GM18867 (cell line): ENCODE measurements around the gene CANX.
A peak's percentile ranks its signal among the peaks of the same experiment; 100 is the strongest.
"Not testable (repeated sequence)": the region's sequence is repeated elsewhere in the genome, so short reads cannot be mapped to it uniquely, and the experiment has no call there.

Experiments
- ATAC-seq: cut with Tn5 transposase; IDR thresholded peaks from one replicate; pipeline ENCODE4 v1.9.1; 2021; ENCODE audit warnings: mild to moderate bottlenecking, moderate library complexity; ENCODE audit not compliant: unreplicated experiment

Gene CANX

DNA sequence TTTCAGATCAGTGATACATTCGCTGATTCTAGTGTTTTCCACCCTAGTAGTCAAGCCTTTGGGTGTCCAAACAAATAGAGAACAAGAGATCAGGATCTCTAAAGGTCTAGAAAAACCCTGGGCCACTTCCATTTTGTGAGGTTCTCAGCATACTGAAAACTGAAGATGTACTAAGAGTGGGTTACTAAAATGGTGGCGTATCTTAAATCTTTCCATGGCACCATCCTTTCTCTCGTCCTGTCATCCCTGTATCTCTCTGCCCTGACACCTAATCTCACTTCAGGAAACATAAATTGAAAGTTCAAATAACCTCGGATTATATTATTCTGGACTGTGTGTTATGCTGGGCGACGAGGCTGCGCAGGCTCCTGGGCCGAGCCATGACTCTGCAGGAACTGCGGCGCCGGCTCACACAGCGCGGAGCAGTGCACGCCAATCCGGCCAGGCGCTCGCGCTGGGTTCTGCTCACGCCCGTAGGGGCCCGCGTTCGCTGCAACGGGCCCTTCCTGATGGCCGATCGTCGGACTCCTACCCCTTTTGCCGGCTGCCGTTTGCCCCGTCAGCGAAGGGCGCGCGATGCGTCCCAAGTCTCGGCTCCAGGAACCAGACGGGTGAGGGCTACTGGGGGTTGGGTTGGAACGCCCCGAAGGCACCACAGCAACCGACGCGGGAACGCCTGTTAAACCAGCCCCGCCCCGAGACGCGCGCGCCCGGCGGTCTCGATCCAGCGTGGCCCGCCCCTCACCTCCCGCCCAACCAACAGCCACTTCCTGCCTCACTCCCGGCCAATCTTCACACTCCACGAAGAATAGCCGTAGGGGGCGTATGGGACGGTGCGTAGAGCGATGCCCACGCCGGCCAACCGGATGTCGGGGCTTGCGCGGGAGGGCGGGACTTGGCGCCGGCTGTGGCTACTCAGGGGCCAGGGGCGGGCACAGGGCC, 503 bp upstream of the CANX start:
- ATAC-seq = peak; percentile 92

DNA sequence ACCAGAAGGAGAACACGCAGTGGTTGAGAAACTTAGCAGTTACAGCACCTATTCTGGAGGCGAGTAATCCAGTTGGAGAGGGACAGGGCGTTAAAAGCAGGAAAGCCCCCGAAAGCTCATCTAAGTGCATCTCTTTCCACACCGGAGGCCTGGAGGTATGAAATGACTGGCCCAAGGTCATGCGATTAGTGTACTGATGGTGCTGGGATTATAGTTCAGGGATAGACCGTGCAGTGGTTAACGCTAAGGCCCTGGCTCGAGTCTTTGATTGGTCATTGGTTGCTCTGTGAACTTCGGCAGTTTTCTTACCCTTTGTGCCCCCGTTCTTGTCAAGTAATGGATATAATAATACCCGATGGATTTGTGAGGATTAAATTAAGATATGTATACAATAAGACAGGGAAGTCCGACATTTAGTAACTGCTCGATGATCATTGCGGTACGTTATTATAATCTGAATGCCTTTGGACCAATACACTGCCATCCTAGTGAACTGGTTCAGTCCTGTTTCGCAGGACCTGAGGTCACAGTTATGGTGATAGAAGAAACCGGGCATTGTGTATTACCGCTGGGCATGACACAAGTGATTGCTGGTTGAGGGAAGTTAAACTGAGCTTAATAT, 960 bp downstream of the CANX start:
- no peak for ATAC-seq

DNA sequence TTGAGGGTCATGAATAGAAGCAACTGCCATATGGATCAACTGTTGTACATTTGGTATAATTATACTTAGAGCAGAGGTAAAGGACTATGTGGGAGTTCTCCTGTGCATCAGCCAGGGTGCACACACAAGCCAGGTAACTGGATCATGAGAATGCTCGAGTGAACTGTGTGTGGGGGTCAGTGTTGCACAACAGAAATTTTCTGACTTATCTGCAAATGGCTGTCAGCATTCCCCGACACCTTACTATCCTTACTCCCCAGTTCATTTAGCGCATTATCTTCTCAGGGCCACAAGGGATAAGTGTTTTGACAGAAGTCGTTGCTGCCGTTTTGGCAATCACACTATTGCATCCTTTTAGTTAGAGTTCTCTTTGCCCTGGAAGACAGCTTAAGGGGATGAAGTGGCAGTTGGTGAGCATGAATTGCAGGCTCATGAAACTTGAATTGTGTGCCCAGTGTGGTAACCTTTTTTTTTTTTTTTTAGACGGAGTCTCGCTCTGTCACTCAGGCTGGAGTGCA, 1.7 kb downstream of the CANX start:
- ATAC-seq = no peak

DNA sequence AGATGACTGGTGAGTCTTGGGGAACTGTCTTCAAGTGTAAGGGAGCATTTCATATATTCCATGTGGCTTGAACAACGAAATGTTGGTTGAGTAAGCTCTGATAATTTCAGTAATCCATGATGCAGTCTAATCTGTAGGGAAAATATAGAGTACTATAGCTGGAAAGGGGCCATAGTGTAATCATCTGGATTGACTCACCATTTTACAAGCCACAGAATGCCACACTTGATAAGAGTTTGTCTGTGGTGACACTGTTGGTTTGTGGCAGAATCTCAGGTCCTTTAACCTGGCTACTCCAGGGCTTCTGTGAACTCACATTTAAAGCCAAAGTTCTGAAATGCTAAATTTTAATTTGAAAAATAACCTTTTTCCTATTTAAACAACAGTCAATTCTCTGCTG, 17.5 kb downstream of the CANX start:
- no peak for ATAC-seq

DNA sequence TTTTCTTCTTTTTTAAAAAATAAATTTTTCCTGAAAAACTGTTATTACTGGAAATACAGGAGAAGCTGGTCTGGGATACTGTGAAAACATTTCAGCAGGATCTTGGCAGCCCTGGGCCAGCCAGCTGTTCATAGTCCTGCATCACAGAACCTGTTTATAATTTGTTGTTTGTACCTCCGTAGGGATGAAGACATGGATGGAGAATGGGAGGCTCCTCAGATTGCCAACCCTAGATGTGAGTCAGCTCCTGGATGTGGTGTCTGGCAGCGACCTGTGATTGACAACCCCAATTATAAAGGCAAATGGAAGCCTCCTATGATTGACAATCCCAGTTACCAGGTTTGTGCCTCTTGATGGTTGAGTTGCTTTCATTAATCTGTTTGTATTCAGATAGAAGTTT, 21.5 kb downstream of the CANX start:
- ATAC-seq = no peak

DNA sequence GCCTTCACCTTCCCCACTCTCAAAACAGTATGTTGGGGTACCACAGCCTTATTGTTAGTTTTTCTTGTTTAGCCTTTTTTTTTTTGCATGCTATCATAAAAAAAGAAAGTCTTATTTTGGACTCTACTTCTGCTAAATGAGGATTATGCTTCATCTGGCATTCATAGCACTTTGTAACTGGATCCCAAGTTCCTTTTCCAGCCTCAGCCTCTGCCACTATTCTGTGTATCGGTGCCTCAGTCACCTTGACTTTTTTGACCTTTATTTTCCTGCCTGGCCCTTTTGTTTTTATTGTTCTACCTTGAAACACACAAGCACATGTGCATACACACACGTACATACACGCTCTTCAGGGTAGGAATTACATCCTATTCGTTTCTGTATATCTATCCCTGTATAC, 25.4 kb downstream of the CANX start:
- no peak for ATAC-seq

DNA sequence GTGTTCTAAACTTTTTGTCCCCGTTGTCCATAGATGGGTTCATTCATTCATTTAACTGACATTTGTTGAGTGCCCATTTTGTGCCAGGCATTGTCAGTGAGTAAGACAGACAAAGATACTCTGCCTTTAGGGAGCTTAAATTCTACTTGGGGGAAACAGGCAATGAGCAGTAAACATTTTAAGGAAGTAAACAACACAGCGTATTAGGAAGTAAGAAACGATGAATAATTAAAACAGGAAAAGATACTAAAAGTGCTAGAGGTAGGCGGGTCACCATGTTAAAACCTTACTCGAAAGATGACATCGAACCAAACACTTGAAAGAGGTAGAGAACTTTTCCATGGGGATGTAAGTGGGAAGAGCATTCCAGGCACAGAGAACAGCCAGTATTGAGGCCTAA, 28.3 kb downstream of the CANX start:
- ATAC-seq = no peak

DNA sequence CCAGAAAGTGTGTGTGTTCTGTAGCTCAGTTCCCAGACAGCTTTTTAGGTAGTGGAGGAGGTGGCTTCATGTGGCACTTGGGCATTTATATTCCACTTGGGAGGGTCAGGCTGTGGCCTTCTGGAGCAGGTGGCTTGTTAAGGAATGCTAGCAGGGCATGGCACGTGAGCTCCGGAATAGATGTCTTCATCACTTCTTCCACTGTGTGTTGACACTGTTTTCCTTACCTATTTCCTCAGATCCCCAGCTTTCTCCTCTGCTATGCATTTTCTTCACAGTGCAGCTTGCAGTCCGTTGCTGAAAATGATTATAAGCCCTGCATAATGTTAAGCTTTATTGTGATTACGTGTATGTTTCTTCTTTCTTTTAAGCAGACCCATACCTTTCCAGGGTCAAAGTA, 30.5 kb downstream of the CANX start:
- no peak for ATAC-seq

DNA sequence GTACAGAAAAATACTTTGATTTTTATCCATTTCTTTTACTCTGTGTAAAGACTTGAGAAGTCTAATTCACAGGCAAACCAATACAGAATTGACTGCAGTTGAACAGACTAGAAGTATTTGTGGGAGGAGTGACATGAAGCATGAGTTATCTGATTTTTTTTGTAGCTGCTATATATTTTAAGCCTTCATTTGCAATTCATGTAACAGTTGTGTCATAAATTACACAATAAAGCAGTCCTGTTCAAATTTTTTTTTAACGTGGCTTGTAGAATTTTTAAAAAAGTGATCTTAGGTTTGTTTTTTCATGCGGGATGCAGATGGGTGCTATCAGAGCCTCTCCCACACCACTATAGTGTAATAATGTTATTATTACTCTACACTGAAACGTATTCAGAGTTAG, 31.0 kb downstream of the CANX start:
- no peak for ATAC-seq

DNA sequence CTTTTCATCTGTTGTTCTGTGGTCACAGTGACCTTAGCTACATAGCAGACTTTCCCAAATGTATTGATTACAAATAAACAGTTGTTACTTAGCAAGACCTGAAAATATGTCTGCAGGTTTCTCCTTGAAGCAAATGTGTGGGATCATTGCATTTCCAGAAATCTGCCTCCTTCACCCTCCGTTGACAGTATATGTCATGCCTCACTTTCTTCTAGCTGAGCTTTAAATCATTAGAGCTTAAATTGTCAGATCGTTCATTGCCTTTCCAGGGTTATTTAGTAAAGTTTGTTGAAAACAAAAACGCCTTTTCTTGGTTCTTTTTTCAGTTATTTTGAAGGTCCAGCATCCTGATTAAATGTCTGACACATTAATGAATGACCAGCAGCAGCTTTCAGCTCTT, 31.6 kb downstream of the CANX start:
- no peak for ATAC-seq

DNA sequence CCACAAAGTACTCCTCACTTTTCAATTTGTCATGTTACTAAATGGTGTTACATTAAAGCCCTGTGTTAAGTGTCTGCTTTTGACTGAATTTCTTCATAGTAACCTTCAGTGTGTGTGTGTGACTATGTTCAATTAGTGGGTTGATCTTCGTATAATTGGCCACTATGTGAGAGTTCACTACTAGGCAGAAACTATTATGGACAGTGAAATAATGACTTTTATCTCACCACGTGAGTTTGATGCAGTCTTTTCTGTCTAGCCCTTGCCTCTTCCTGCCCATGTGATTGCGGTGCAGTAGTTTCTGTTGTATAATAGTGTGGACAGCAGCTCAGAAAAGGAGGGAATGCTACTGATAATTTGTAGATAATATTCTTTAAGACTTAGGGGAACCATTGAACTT, 32.1 kb downstream of the CANX start:
- no peak for ATAC-seq

DNA sequence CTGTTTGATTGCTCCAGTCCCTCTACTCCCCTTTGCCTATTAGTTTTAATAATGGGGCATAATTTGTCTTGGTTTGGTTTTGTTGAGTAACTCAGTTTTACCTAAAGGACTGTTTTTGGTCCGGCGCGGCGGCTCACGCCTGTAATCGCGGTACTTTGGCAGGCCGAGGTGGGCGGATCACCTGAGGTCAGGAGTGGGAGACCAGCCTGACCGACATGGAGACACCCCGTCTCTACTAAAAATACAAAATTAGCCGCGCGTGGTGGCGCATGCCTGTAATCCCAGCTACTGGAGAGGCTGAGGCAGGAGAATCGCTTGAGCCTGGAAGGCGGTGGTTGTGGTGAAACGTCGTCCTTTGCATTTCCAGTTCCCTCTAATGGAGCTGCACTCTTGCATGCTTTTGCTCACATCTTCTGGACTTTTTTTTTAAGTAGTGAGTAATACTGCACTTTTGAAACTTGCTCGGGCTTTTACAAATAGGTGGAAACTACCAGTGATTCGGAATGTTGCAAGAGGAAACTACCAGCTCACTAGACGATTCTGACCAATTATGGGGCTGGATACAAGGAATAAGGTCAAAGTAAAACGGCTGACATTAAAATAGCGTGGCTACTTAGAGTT, 33.1 kb downstream of the CANX start:
- ATAC-seq = peak; percentile 14

DNA sequence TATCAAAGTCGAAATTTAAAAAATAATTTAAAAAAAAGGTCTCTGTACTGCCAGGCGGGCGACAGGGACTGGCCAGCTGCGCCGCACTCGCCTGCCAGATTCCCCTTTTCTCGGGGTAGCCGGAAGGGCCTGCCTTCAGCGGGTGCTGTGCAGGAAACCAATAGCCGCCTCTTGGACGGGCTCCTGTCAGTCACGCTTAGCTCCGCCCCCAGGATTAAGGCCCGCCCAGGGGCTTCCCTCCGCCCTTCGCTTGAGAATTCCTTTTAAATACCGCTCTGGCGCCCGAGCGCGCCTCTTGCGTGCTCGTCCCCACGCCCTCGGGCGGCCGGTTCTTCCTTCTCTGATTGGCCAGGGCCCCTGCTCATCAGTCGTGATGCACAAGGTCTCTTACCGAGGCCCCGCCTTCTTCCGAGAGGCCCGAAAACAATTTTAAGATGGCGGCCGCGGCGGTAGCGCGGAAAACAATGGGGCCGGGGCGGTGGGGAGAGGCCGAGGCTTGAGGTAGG, 33.7 kb downstream of the CANX start, which contains the start of gene MAML1:
MAML1 (plus strand) TSS at position 411 of the 506 bp plus-strand sequence. CDS start 291 bp downstream, outside the sequence.
- ATAC-seq = peak; percentile 93

DNA sequence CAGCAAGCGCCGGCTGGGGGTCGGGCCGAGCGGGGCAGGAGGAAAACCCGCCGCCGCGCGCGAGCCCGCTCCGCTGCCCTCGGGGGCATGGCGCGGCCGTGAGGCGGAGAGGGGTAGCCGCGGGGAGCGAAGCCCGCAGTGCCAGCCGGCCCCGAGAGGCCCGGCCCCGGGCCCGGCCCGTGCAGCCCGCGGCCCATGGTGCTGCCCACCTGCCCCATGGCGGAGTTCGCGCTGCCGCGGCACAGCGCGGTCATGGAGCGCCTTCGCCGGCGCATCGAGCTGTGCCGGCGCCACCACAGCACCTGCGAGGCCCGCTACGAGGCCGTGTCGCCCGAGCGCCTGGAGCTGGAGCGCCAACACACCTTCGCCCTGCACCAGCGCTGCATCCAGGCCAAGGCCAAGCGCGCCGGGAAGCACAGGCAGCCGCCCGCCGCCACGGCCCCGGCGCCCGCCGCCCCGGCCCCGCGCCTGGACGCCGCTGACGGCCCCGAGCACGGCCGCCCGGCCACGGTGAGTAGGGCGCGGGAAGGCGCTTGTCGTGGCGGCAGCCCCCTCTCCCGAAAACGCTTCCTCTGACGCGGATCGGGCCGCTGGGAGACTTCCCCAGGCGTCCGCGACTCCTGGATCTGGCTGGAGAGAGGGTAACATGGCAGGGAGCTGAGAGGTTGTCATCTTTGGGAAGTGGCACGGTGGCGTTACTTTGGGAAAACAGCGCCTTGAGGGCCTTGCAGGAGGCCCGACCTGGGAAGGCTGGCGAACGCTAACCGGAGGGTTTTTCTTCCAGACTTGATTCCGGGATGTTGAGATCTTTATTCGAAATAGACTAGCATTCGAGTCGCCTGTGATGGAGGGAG, 34.4 kb downstream of the CANX start:
- ATAC-seq = peak; percentile 34

DNA sequence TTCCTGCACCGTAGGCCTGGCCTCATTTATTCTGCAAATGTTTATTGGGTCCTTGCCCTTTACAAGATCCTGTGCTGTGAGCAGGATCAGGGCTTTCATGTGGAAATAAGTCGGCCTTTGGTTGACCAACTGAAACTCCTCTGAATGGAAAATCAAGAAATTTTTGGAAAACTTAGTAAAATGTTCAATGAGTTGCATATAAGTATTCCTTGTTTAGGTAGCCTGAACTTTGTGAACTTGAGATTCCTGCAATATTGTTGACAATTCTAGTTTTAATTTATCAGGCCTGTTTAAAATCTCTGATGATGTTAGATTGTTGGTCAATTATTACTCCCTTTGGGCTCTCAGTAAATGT, 35.0 kb downstream of the CANX start:
- no peak for ATAC-seq

DNA sequence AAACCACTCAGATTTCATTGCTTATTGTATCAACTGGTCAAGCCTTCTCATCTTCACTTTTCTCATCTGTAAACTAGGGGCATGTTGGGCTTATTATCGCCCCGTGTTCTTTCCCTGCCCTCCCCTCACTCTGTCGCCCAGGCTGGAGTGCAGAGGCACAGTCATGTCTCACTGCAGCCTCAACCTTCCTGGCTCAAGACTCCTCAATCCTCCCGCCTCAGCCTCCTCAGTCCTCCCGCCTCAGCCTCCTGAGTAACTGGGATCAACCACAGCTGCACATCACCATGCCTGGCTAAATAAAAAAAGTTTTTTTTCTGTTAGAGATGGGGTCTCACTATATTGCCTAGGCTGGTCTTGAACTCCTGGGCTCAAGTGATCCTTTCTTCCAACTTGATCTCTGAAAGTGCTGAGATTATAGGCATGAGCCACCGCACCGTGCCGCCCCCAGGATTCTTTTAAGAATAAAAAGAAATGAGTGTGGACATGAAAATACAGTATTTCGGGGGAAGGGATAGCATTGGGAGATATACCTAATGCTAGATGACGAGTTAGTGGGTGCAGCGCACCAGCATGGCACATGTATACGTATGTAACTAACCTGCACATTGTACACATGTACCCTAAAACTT, 35.9 kb downstream of the CANX start:
- no peak for ATAC-seq

DNA sequence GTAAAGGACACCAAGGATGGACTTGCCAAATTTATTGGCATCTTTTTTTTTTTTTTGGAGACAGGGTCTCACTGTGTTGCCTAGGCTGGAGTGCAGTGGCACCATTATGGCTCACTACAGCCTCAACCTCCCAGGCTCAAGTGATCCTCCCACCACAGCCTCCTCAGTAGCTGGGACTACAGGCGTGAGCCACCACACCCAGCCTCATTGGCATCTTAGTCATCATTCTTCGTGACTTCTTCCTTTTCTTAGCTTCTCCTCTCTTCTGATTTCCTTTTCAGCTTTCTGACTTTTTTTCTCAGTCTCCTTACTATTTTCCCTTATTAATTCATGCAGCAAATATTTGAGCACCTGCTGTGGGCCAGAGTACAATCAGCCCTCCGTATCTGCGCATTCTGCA, 40.0 kb downstream of the CANX start:
- no peak for ATAC-seq

DNA sequence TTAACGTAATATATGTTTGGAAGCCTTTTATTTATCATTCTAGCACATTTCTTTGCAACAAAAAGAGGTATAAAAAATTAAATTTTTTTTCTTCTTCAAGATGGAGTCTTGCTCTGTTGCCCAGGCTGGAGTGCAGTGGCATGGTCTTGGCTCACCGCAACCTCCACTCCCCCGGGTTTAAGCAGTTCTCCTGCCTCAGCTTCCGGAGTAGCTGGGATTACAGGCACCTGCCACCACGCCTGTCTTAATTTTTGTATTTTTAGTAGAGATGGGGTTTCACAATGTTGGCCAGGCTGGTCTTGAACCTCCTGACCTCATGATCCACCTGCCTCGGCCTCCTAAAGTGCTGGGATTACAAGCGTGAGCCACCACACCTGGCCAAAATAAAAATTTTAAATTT, 45.3 kb downstream of the CANX start:
- not testable (repeated sequence) for ATAC-seq

DNA sequence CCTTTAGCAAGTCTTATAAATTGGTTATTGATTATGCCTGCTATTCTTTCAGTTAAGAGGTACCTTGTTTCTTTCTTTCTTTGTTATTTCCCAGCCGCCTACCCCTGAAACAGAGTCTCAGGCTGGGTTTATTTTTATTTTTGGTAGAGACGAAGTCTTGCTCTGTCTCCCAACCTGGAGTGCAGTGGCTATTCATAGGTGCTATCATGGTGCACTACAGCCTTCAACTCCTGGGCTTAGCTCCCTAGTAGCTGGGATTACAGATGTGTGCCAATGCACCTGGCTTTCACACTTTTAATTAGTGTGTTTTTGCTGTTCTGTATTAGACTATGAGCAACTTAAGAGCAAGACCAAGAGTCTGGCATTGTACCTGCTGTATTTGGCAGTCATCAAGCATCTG, 48.1 kb downstream of the CANX start:
- ATAC-seq = no peak

DNA sequence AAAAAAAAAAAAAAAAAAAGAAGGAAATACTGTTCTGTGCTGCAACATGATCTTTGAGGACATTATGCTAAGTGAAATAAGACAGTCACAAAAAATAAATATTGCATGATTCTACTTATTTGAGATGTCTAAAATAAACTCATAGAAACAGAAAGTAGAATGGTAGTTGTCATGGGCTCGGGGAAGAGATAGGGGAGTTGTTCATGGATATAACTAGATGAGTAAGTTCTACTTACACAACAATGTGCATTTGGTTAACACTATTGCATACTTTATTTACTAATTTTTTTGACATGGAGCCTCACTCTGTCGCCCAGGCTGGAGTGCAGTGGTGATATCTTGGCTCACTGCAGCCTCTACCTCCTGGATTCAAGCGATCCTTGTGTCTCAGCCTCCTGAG, 49.0 kb downstream of the CANX start:
- ATAC-seq = no peak
